ENCODE results near the gene GET4. TPM values are rescaled to one million over a fixed set of nuclear protein-coding genes. Genes with fewer than 3 reads are reported as not detected.

Gene GET4
- total and polyA plus RNA-seq, 10 of the 15 experiments (the other 5 are each of a cell fraction or from before 2014, with no cell fraction given) = 0.66 to 73.8 (median 34.0) TPM

DNA sequence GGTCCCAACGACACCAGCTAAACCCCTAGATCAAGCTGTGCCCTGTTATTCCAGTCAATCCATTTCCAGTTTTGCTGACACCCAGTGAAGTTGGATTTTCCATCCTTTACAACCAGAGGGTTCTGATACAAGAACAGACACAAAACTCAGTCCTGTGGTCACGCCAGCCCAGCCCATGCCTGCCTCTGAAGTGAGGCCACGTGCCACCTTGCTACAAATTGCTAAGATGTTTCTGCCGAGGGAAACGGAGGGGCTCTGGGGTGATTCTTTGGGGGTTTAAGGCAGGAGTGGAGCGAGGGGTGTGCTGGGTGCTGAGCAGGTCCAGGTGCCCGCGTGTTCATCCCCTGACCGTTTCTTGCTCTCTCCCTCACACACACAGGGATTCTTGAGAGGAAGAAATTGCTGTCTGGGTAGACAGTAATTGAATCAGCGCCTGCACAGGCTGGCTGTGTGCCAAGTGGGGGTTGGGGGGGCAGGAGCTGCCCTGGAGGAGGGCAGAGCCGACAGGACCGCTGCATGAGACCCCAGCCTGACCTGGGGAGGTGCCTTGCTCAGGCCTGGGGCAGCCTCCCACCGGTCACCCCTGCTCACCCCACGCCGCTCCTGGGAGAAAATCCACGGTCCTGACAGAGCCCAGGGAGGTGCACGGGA, 40.1 kb downstream of the GET4 start:
- FAIRE-seq = no peak

More for the DNA sequence above, 40.1 kb downstream of the GET4 start:
- in situ Hi-C loops (cut with MboI) = no loop called here
- no TSS peak for BruUV-seq (replicated peaks)
- no peaks in the 10 kb centered on the region for H3K27me3 ChIP-seq (replicated peaks in 1 of 2; ENCODE audit: control insufficient read depth in 2 of 2, insufficient read depth in 2 of 2, low read length in 1 of 2)
- ChIA-PET RAD21 (ENCODE audit: unreplicated experiment) (no interaction called here), POLR2A (no interaction called here), CTCF (no interaction called here), SMC1A (ENCODE audit: uncharacterized antibody, unreplicated experiment) (no interaction called here)
- H2AFZ ChIP-seq (ENCODE audit: control insufficient read depth, low read depth, low read length) = no peak overlapping the region
- peaks cover 0 to 6% of the 10 kb centered on the region in 2 experiments; a peak in 3 of 4 replicates for H3K36me3 ChIP-seq (ENCODE audit: control insufficient read depth in 2 of 2, insufficient read depth in 2 of 2, low read length in 1 of 2)
- intact Hi-C loops (cut with micrococcal nuclease; ENCODE audit: unreplicated experiment) = no loop called here
- H4K20me1 ChIP-seq (ENCODE audit: control insufficient read depth, insufficient read depth) = no peaks in the 10 kb centered on the region
- no peak for ATAC-seq
- H3K4me1 ChIP-seq (ENCODE audit: control insufficient read depth, insufficient read depth, low read length) = peaks cover 6% of the 10 kb centered on the region
- H3K4me2 ChIP-seq (ENCODE audit: control insufficient read depth, insufficient read depth) = no peak overlapping the region
- no peak overlapping the region for H3K27ac ChIP-seq (ENCODE audit: control insufficient read depth, insufficient read depth)
- no peaks in the 10 kb centered on the region for H3K79me2 ChIP-seq (ENCODE audit: control insufficient read depth, insufficient read depth, low read length)
- TF ChIP-seq POLR2AphosphoS2 (IDR thresholded peaks at IDR 0.05; ENCODE audit: low read depth, low read length) (no peak), TBL1XR1 (IDR thresholded peaks at IDR 0.05; ENCODE audit: low read depth, low read length) (no peak), ZBED1 (IDR thresholded peaks at IDR 0.05; ENCODE audit: borderline replicate concordance) (no peak), MYC (IDR thresholded peaks at IDR 0.05; ENCODE audit: insufficient read depth, insufficient read length, insufficient replicate concordance, low read length, severe bottlenecking) (no peak), ZBTB11 (CRISPR knock-in tag; IDR thresholded peaks at IDR 0.05) (no peak), ZSCAN29 (IDR thresholded peaks at IDR 0.05) (no peak), KDM1A (IDR thresholded peaks at IDR 0.05; ENCODE audit: borderline replicate concordance) (no peak), NFXL1 (IDR thresholded peaks at IDR 0.05; ENCODE audit: borderline replicate concordance) (no peak), LARP7 (IDR thresholded peaks at IDR 0.05) (no peak), ZNF384 (IDR thresholded peaks at IDR 0.05; ENCODE audit: borderline replicate concordance, low read depth, low read length) (no peak), CBFB (IDR thresholded peaks at IDR 0.05; ENCODE audit: low read depth) (no peak)
- H3K9me3 ChIP-seq (replicated peaks; ENCODE audit: control insufficient read depth, insufficient read depth, low read length) = no peaks in the 10 kb centered on the region
- H3K4me3 ChIP-seq = no peak overlapping the region
- no peak overlapping the region for H3K9ac ChIP-seq (ENCODE audit: control insufficient read depth, insufficient read depth, low read length)
- WGBS (ENCODE audit: insufficient coverage, insufficient replicate concordance, low lambda C conversion rate, missing lambda C conversion rate) = 82% methylated on average over 15 of the region's 17 CpGs
- DNase-seq (ENCODE audit: low read depth, low spot score) = no peak
